ENCODE data around the gene MAP3K4.

MAP3K4 gene, protein sequence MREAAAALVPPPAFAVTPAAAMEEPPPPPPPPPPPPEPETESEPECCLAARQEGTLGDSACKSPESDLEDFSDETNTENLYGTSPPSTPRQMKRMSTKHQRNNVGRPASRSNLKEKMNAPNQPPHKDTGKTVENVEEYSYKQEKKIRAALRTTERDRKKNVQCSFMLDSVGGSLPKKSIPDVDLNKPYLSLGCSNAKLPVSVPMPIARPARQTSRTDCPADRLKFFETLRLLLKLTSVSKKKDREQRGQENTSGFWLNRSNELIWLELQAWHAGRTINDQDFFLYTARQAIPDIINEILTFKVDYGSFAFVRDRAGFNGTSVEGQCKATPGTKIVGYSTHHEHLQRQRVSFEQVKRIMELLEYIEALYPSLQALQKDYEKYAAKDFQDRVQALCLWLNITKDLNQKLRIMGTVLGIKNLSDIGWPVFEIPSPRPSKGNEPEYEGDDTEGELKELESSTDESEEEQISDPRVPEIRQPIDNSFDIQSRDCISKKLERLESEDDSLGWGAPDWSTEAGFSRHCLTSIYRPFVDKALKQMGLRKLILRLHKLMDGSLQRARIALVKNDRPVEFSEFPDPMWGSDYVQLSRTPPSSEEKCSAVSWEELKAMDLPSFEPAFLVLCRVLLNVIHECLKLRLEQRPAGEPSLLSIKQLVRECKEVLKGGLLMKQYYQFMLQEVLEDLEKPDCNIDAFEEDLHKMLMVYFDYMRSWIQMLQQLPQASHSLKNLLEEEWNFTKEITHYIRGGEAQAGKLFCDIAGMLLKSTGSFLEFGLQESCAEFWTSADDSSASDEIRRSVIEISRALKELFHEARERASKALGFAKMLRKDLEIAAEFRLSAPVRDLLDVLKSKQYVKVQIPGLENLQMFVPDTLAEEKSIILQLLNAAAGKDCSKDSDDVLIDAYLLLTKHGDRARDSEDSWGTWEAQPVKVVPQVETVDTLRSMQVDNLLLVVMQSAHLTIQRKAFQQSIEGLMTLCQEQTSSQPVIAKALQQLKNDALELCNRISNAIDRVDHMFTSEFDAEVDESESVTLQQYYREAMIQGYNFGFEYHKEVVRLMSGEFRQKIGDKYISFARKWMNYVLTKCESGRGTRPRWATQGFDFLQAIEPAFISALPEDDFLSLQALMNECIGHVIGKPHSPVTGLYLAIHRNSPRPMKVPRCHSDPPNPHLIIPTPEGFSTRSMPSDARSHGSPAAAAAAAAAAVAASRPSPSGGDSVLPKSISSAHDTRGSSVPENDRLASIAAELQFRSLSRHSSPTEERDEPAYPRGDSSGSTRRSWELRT (N-terminal part only)

GRCh38 chr6:160991406-160992060 lies at the start of gene MAP3K4:
Gene MAP3K4, plus strand, starts transcription at chr6:160991769. Its CDS starts 163 bp downstream, at chr6:160991932.
- peak; percentile 81 for DNase-seq (ENCODE audit: low read depth)

GRCh38 chr6:160943997-160944396 lies 47.6 kb upstream of the MAP3K4 start:
- DNase-seq (ENCODE audit: low read depth) = no peak

GRCh38 chr6:160945516-160946177 lies 45.9 kb upstream of the MAP3K4 start:
- DNase-seq (ENCODE audit: low read depth) = no peak

GRCh38 chr6:160949531-160949930 lies 42.0 kb upstream of the MAP3K4 start:
- DNase-seq (ENCODE audit: low read depth) = no peak

GRCh38 chr6:160950507-160950906 lies 41.1 kb upstream of the MAP3K4 start:
- DNase-seq (ENCODE audit: low read depth) = peak; percentile 72

- DNase-seq (ENCODE audit: low read depth) = no peak
Measured at GRCh38 chr6:160951187-160952030, 40.2 kb upstream of the MAP3K4 start.

GRCh38 chr6:160952633-160953281 lies 38.8 kb upstream of the MAP3K4 start:
- no peak for DNase-seq (ENCODE audit: low read depth)

DNA sequence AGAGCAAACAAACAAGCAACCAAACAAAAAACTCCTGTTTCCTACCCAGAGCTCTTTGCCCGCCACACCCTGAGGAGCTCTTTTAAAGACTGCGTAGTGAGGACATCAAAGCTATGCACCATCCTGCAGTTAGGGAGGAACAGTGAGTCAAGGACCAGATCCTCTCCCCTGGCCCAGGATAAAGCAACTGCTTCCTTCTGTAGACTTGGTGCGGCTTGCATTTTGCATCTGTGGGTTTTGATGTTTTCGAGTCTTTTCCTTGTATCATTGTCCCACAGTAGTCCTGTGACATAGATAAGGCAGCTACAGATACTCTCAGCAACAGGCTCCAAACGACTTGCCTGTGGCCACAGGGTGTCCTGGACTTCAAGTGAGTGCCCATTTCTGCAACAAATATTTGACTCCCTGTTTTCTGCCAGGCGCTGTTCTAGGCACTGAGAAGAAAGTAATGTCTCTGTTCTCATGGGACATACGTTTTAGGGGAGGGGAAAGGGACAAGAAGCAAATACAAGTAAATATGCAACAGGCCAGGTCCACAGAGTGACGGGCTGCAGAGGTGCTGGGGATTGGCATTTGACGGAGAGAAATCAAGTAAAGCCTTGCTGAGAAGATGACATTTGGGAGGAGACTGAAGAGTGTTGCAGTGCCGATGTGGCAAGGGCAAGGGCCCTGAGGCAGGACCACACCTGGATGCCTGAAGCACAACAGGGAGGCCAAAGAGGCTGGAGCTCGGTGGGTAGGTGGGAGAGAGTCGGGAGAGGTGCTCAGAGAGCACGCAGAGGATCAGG lies 35.9 kb upstream of the MAP3K4 start:
- no peak for DNase-seq (ENCODE audit: low read depth)

DNA sequence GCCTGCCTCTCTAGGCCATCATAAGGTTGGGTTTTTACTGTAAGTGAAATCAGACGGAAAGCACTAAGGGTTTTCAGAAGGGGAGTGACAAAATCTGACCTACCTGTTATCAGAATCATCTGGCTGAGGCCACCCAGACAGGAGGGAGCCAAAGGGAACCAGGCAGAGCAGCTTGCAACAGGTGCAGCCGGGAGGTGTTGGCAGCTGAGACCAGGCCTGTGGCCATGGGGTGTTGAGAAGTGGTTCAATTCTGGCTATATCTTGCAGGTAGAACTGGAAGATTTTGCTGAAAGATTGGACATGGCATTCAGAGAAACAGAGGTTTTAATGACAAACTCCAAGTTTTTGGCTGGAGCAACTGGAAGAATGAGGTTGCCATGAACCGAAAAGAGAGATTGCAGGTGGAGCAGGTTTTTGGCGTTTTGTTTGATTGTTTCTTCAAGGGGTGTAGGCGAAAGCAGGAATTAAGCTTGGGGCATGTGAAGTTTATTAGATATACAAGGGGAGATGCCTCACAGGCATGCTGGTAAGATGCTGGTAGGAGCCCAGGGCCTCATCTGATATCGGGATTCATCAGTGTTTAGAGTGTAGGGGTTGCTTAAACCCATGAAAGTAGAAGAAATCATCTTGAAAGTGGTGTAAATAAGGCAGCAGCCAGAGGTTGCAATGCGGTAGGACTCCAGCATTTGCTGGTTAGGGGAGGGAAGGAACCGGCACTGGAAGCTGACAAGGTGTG lies 35.1 kb upstream of the MAP3K4 start:
- DNase-seq (ENCODE audit: low read depth) = no peak

- DNase-seq (ENCODE audit: low read depth) = no peak
Measured at GRCh38 chr6:160959726-160960435, 31.7 kb upstream of the MAP3K4 start.

GRCh38 chr6:160960839-160961238 lies 30.7 kb upstream of the MAP3K4 start:
- no peak for DNase-seq (ENCODE audit: low read depth)

- DNase-seq (ENCODE audit: low read depth) = no peak
Measured at GRCh38 chr6:160962835-160963623, 28.5 kb upstream of the MAP3K4 start.

- no peak for DNase-seq (ENCODE audit: low read depth)
Measured at GRCh38 chr6:160963651-160964050, 27.9 kb upstream of the MAP3K4 start.

DNA sequence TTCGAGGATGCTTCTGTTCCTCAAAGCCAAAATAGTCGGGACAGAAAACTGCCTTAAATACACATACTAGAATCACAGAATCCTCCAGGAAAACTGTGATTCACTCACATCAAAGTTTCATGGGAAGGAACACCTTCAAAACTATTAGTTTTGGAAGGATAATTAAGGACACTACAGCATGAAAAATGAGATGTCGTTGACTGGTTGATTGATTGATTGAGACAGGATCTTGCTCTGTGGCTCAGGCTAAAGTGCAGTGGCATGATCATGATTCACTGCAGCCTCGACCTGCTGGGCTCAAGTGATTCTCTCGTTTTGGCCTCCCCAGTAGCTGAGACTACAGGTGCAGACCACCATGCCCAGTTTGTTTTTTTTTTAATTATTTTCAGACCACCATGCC lies 25.7 kb upstream of the MAP3K4 start:
- DNase-seq (ENCODE audit: low read depth) = no peak

DNA sequence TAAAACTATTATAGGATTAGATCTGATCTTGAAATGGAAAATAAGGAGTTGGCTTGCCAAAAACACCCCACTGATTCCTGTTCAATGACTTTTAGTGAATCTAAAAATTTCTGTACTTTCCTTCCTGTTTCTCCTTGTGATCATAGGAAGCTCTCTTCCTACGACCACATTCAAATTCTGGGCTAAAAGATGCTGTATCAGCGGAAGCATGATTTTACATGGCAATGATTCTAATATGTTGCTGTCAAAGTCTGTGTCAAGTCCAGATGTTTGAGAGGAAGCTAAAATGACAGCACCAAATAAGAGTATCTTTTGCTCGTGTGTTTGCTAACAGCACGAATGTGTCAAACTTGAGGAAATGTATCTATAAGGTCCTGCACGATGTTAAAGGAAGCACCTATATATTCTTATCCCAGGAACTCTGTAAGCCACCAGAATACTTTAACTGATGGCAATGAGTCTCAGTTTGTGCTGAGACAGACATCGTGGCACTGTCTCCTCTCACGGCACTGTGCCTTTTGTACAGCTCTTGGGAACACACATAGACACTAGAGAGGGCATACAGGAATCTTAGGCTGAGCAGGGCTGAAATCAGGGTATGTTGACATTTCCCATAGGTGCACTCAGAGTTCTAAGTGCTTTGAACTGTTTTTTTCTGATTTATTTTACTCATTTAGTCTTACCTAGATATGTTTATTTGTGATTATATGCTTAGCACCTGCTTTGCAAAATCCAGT lies 24.9 kb upstream of the MAP3K4 start:
- DNase-seq (ENCODE audit: low read depth) = no peak

- no peak for DNase-seq (ENCODE audit: low read depth)
Measured at GRCh38 chr6:160967351-160967750, 24.2 kb upstream of the MAP3K4 start.

Data from ELR (cell line).